ENCODE data around the gene DNAH1. TPM values are rescaled to one million over a fixed set of nuclear protein-coding genes. Genes with fewer than 3 reads are reported as not detected.

DNAH1 gene
- total and polyA plus RNA-seq, 2 donors (not counting 1 experiment from before 2014, with no cell fraction given), result 47.2 to 59.2 TPM

- POLR2A ChIA-PET, result no interaction called here
- Histone ChIP-seq H3K9ac (ENCODE audit: low read length) (no peak overlapping the region), H3K79me2 (ENCODE audit: control insufficient read depth, insufficient read depth, low read length) (no peaks in the 10 kb centered on the region), H3K9me3 (ENCODE audit: control extremely low read depth in 1 of 3, control insufficient read depth in 2 of 3, insufficient read depth in 1 of 3, low read length in 2 of 3) (no peaks in the 10 kb centered on the region), H3K4me1 (ENCODE audit: control insufficient read depth in 2 of 2, insufficient read depth in 2 of 2, low read length in 2 of 2) (no peaks in the 10 kb centered on the region), H2AFZ (ENCODE audit: insufficient read depth, low read depth, low read length, poor library complexity, severe bottlenecking) (no peak overlapping the region), H4K20me1 (ENCODE audit: control insufficient read depth, insufficient read depth, low read length, poor library complexity, severe bottlenecking) (peaks cover 6% of the 10 kb centered on the region), H3K27me3 (replicated peaks in 1 of 4; ENCODE audit: control extremely low read depth in 1 of 4, control insufficient read depth in 3 of 4, insufficient read depth in 4 of 4, low read length in 3 of 4) (no peaks in the 10 kb centered on the region), H3K4me2 (replicated peaks; ENCODE audit: low read depth, low read length, poor library complexity, severe bottlenecking) (no peak overlapping the region), H3K36me3 (replicated peaks in 1 of 2; ENCODE audit: control extremely low read depth in 1 of 2, control insufficient read depth in 1 of 2, extremely low read depth in 1 of 2, insufficient read depth in 2 of 2, low read length in 1 of 2) (peaks cover 4 to 65% of the 10 kb centered on the region in 2 experiments), H3K27ac (ENCODE audit: low read length in 2 of 2) (no peak overlapping the region), H3K4me3 (ENCODE audit: control extremely low read depth in 1 of 5, extremely low read depth in 1 of 5, insufficient read depth in 1 of 5, low read depth in 2 of 5, low read length in 4 of 5) (no peak overlapping the region)
- CTCF ChIA-PET, result no interaction called here
- Mint-ChIP-seq H3K27me3 (no peaks in the 10 kb centered on the region), H3K4me3 (no peak overlapping the region), H3K4me1 (no peaks in the 10 kb centered on the region), H3K9me3 (ENCODE audit: insufficient read depth) (no peaks in the 10 kb centered on the region), H3K27ac (no peak overlapping the region)
- intact Hi-C loops (cut with micrococcal nuclease), result no loop called here
- no peak for TF ChIP-seq EZH2 (IDR thresholded peaks at IDR 0.05; ENCODE audit: borderline replicate concordance, insufficient read depth, low read depth, low read length, poor library complexity, severe bottlenecking)
- no peak for TF ChIP-seq CTCF (IDR thresholded peaks at IDR 0.05)
- no peak for ATAC-seq (ENCODE audit: low read depth)
- DNase-seq, result no peak
- 100% methylated on average over 1 of the region's 1 CpG for WGBS (ENCODE audit: insufficient coverage)
Observed at GRCh38 chr3:52401021-52401420, 84.9 kb downstream of the DNAH1 start.

- no peaks in the 10 kb centered on the region for H3K9me3 ChIP-seq (ENCODE audit: control extremely low read depth in 1 of 3, control insufficient read depth in 2 of 3, insufficient read depth in 1 of 3, low read length in 2 of 3)
- WGBS (ENCODE audit: insufficient coverage), result 100% methylated on average over 1 of the region's 1 CpG
- ChIA-PET CTCF (no interaction called here), POLR2A (no interaction called here)
- no peak overlapping the region for H3K27ac ChIP-seq (ENCODE audit: low read length in 2 of 2)
- intact Hi-C loops (cut with micrococcal nuclease), result no loop called here
- H3K9ac ChIP-seq (ENCODE audit: low read length), result no peak overlapping the region
- H3K4me2 ChIP-seq (replicated peaks; ENCODE audit: low read depth, low read length, poor library complexity, severe bottlenecking), result no peak overlapping the region
- Mint-ChIP-seq H3K27me3 (no peaks in the 10 kb centered on the region), H3K4me3 (no peak overlapping the region), H3K27ac (no peak overlapping the region), H3K9me3 (ENCODE audit: insufficient read depth) (no peaks in the 10 kb centered on the region), H3K4me1 (no peaks in the 10 kb centered on the region)
- ATAC-seq (ENCODE audit: low read depth), result no peak
- H3K79me2 ChIP-seq (ENCODE audit: control insufficient read depth, insufficient read depth, low read length), result peaks cover under 1% of the 10 kb centered on the region
- H3K4me1 ChIP-seq (ENCODE audit: control insufficient read depth in 2 of 2, insufficient read depth in 2 of 2, low read length in 2 of 2), result no peaks in the 10 kb centered on the region
- no peak overlapping the region for H3K4me3 ChIP-seq (ENCODE audit: control extremely low read depth in 1 of 5, extremely low read depth in 1 of 5, insufficient read depth in 1 of 5, low read depth in 2 of 5, low read length in 4 of 5)
- DNase-seq, result no peak
- TF ChIP-seq CTCF (IDR thresholded peaks at IDR 0.05) (no peak), EZH2 (IDR thresholded peaks at IDR 0.05; ENCODE audit: borderline replicate concordance, insufficient read depth, low read depth, low read length, poor library complexity, severe bottlenecking) (no peak)
- H2AFZ ChIP-seq (ENCODE audit: insufficient read depth, low read depth, low read length, poor library complexity, severe bottlenecking), result no peak overlapping the region
- H3K27me3 ChIP-seq (replicated peaks in 1 of 4; ENCODE audit: control extremely low read depth in 1 of 4, control insufficient read depth in 3 of 4, insufficient read depth in 4 of 4, low read length in 3 of 4), result no peaks in the 10 kb centered on the region
- H4K20me1 ChIP-seq (ENCODE audit: control insufficient read depth, insufficient read depth, low read length, poor library complexity, severe bottlenecking), result peaks cover 6% of the 10 kb centered on the region
- H3K36me3 ChIP-seq (replicated peaks in 1 of 2; ENCODE audit: control extremely low read depth in 1 of 2, control insufficient read depth in 1 of 2, extremely low read depth in 1 of 2, insufficient read depth in 2 of 2, low read length in 1 of 2), result peaks cover 4 to 70% of the 10 kb centered on the region in 2 experiments
Observed at GRCh38 chr3:52401551-52401950, 85.4 kb downstream of the DNAH1 start.
